ENCODE data around the gene TBC1D5. TPM values are rescaled to one million over a fixed set of nuclear protein-coding genes. Genes with fewer than 3 reads are reported as not detected.
A peak's percentile ranks its signal among the peaks of the same experiment; 100 is the strongest.
"Not testable (repeated sequence)": the region's sequence is repeated elsewhere in the genome, so short reads cannot be mapped to it uniquely, and the experiment has no call there.

Gene TBC1D5
- total and polyA plus RNA-seq, 12 donors = 6.4 to 108 (median 70.7) TPM

DNA sequence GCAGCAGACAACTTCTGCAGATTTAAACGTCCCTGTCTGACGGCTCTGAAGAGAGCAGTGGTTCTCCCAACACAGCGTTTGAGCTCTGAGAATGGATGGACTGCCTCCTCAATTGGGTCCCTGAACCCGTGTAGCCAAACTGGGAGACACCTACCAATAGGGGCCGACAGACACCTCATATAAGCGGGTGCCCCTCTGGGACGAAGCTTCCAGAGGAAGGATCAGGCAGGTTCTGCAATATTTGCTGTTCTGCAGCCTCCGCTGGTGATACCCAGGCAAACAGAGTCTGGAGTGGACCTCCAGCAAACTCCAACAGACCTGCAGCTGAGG, 48.8 kb downstream of the TBC1D5 start:
- H3K4me3 ChIP-seq; H3K27me3 ChIP-seq; intact Hi-C loops (cut with DNase I); H3K36me3 ChIP-seq (replicated peaks in 1 of 2); H3K4me1 ChIP-seq (replicated peaks in 1 of 2); H3K9me3 ChIP-seq (replicated peaks in 1 of 3); DNase-seq; H3K27ac ChIP-seq: not testable (repeated sequence)
- 96 to 100% (median 98%) methylated on average over 4 to 8 of the region's 8 CpGs for WGBS, 4 donors

DNA sequence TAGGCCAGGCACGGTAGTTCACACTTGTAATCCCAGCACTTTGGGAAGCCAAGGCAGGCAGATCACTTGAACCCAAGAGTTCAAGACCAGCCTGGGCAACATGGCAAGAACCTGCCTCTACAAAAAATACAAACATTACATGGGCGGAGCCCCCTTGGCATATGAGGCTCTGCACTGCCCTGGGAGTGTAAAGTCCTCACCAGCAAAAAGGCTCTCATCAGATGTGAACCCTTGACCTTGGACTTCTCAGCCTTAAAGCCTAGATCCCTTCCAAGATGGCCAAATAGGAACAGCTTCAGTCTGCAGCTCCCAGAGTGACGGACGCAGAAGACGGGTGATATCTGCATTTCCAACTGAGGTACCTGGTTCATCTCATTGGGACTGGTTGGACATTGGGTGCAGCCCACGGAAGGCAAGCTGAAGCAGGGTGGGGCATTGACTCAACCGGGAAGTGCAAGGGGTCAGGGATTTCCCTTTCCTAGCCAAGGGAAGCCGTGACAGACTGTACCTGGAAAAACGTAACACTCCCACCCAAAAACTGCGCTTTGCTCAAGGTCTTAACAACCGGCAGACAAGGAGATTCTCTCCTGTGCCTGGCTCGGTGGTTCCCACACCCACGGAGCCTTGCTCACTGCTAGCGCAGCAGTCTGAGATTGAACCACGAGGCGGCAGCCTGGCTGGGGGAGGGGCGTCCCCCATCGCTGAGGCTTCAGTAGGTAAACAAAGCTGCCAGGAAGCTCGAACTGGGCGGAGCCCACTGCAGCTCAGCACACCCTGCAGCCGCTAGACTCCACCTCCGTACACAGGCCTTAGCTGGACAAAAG, 49.4 kb downstream of the TBC1D5 start:
- H3K27me3 ChIP-seq; H3K9me3 ChIP-seq (replicated peaks in 1 of 3); H3K4me3 ChIP-seq; H3K4me1 ChIP-seq (replicated peaks in 1 of 2); DNase-seq; intact Hi-C loops (cut with DNase I); H3K27ac ChIP-seq; H3K36me3 ChIP-seq (replicated peaks in 1 of 2): not testable (repeated sequence)
- WGBS, 4 donors = 96 to 98% (median 97%) methylated on average over 13 to 22 of the region's 22 CpGs

DNA sequence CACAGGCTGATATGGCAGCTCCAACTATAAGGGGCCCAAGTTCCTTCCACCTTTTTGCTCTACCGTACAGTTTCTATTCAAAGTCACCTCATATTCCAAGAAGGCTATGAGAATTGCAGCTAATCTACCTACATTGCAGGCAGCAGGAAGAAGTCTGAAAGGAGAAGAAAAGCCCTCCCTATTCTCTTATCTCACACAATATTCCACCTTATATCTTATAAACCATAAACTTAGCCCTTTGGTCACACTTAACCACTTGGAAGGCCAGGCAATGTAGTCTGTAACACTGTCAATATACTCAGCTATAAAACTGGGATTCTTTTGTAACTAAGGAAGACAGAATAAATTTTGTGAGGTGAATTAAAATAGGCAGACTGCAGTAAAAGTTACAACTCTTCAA, 54.9 kb downstream of the TBC1D5 start:
- intact Hi-C loops (cut with DNase I) = no loop called here
- no peak for DNase-seq
- no peaks in the 10 kb centered on the region for H3K4me1 ChIP-seq (replicated peaks in 1 of 2)
- H3K27me3 ChIP-seq = no peaks in the 10 kb centered on the region
- WGBS, 4 donors = 93 to 100% (median 95%) methylated on average over 1 of the region's 1 CpG
- H3K4me3 ChIP-seq = no peak overlapping the region
- TF ChIP-seq, protein P1, sequence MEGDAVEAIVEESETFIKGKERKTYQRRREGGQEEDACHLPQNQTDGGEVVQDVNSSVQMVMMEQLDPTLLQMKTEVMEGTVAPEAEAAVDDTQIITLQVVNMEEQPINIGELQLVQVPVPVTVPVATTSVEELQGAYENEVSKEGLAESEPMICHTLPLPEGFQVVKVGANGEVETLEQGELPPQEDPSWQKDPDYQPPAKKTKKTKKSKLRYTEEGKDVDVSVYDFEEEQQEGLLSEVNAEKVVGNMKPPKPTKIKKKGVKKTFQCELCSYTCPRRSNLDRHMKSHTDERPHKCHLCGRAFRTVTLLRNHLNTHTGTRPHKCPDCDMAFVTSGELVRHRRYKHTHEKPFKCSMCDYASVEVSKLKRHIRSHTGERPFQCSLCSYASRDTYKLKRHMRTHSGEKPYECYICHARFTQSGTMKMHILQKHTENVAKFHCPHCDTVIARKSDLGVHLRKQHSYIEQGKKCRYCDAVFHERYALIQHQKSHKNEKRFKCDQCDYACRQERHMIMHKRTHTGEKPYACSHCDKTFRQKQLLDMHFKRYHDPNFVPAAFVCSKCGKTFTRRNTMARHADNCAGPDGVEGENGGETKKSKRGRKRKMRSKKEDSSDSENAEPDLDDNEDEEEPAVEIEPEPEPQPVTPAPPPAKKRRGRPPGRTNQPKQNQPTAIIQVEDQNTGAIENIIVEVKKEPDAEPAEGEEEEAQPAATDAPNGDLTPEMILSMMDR (IDR thresholded peaks at IDR 0.05) = no peak
- no peak for TF ChIP-seq POLR2A (IDR thresholded peaks at IDR 0.05)
- no peaks in the 10 kb centered on the region for H3K36me3 ChIP-seq (replicated peaks in 1 of 2)
- H3K27ac ChIP-seq = no peak overlapping the region
- no peaks in the 10 kb centered on the region for H3K9me3 ChIP-seq (replicated peaks in 1 of 3)

DNA sequence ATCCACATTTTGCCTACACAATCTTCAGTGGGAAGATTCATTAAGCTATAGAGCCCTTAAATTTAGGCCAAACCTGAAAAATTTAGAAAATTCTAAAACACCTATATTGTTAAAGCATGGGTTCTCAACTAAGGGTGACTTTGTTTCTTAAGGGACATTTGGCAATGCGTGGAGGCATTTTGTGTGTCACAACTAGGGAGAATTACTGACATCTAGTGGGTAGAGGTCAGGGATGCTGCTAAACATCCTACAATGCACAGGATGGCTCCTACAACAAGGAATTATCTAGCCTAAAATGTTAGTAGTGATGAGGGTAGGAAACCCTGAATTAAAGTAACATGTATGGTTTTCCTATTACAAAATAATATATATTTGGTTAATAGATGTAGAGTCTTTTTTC, 55.8 kb downstream of the TBC1D5 start:
- no peak overlapping the region for H3K4me3 ChIP-seq
- no peaks in the 10 kb centered on the region for H3K36me3 ChIP-seq (replicated peaks in 1 of 2)
- H3K27me3 ChIP-seq = no peaks in the 10 kb centered on the region
- no peaks in the 10 kb centered on the region for H3K4me1 ChIP-seq (replicated peaks in 1 of 2)
- TF ChIP-seq, protein P1 (IDR thresholded peaks at IDR 0.05) = peak in 3 of 6 experiments; percentile 17 to 29 (median 19)
- no peak for TF ChIP-seq POLR2A (IDR thresholded peaks at IDR 0.05)
- intact Hi-C loops (cut with DNase I) = no loop called here
- H3K27ac ChIP-seq = no peak overlapping the region
- no peaks in the 10 kb centered on the region for H3K9me3 ChIP-seq (replicated peaks in 1 of 3)
- WGBS, 4 donors = 77 to 94% (median 86%) methylated on average over 1 of the region's 1 CpG
- no peak for DNase-seq

GRCh38 chr3:17683542-17684207, 58.8 kb downstream of the TBC1D5 start:
- H3K27me3 ChIP-seq = no peaks in the 10 kb centered on the region
- H3K4me3 ChIP-seq = no peak overlapping the region
- intact Hi-C loops (cut with DNase I) = no loop called here
- no peaks in the 10 kb centered on the region for H3K9me3 ChIP-seq (replicated peaks in 1 of 3)
- no peaks in the 10 kb centered on the region for H3K36me3 ChIP-seq (replicated peaks in 1 of 2)
- 91 to 96% (median 93%) methylated on average over 4 of the region's 4 CpGs for WGBS, 4 donors
- no peak overlapping the region for H3K27ac ChIP-seq
- no peaks in the 10 kb centered on the region for H3K4me1 ChIP-seq (replicated peaks in 1 of 2)
- DNase-seq = no peak
- TF ChIP-seq, protein P1 (IDR thresholded peaks at IDR 0.05) = no peak
- no peak for TF ChIP-seq POLR2A (IDR thresholded peaks at IDR 0.05)
